Tibial artery (tissue), 4 donors: ENCODE measurements around the gene ANKRD10.

Experiments
- DNase-seq, 2 donors: peaks; one replicate each; pipeline ENCODE4 v3.0.0-alpha.2; 2019
- H3K27ac ChIP-seq, 2 donors: fragments of 200-600 bp; sonication (generic) in 1 of 2; 1 replicate in 1 of 2; 2 replicates in 1 of 2; pipeline ENCODE4 v1.5.1; 2018 to 2019; ENCODE audit warnings: mild to moderate bottlenecking in 1 of 2
- H3K27me3 ChIP-seq, 2 donors: fragments of 200-600 bp; sonication (generic) in 1 of 2; one replicate each; pipeline versions ENCODE4 v1.5.1 to v1.6.0; 2016 to 2019
- H3K36me3 ChIP-seq, 3 donors: fragments of 200-600 bp; sonication (generic) in 2 of 3; one replicate each; pipeline ENCODE4 v1.5.1; 2016 to 2019; ENCODE audit warnings: mild to moderate bottlenecking in 2 of 3
- H3K4me1 ChIP-seq, 4 donors: fragments of 200-600 bp; sonication (generic) in 2 of 4; 1 replicate in 3 of 4; 2 replicates in 1 of 4; pipeline ENCODE4 v1.5.1; 2016 to 2019
- H3K4me3 ChIP-seq, 2 donors: fragments of 200-600 bp; sonication (generic) in 1 of 2; 1 replicate in 1 of 2; 2 replicates in 1 of 2; pipeline ENCODE4 v1.5.1; 2018 to 2019; ENCODE audit warnings: mild to moderate bottlenecking in 2 of 2
- H3K9me3 ChIP-seq, 3 donors: fragments of 200-600 bp; sonication (generic) in 1 of 3; one replicate each; pipeline ENCODE4 v1.5.1; 2016 to 2019
- CTCF ChIP-seq, 2 experiments: fragments of 200-600 bp in 1 of 2; fragments of 450-650 bp in 1 of 2; IDR thresholded peaks; one replicate each; pipeline ENCODE4 v1.5.1; 2017 to 2019; ENCODE audit warnings: antibody characterized with exemption in 2 of 2, mild to moderate bottlenecking in 1 of 2, moderate library complexity in 1 of 2
- intact Hi-C: fragments of 100-400 bp; cut with DNase I; formaldehyde crosslinking; loops from one replicate; pipeline ENCODE4 v1.15.0; 2023; ENCODE audit warnings: low total_unique reads

ANKRD10 gene

GRCh38 chr13:110884517-110884916 is 30.4 kb downstream of the ANKRD10 start:
- Histone ChIP-seq H3K27ac (no peak overlapping the region), H3K9me3 (no peaks in the 10 kb centered on the region), H3K36me3 (peaks cover 0 to 4% (median 0%) of the 10 kb centered on the region in 3 donors), H3K4me1 (peaks cover 0 to 7% (median 0%) of the 10 kb centered on the region in 4 donors), H3K4me3 (no peak overlapping the region), H3K27me3 (no peaks in the 10 kb centered on the region)
- no peak for DNase-seq
- no peak for TF ChIP-seq CTCF (IDR thresholded peaks at IDR 0.05)
- intact Hi-C loops: no loop called here

GRCh38 chr13:110883542-110883941 is 31.3 kb downstream of the ANKRD10 start:
- no peak overlapping the region for H3K4me3 ChIP-seq
- H3K4me1 ChIP-seq: peaks cover 0 to 7% (median 0%) of the 10 kb centered on the region in 4 donors
- no peak for TF ChIP-seq CTCF (IDR thresholded peaks at IDR 0.05)
- intact Hi-C loops: no loop called here
- H3K27me3 ChIP-seq: no peaks in the 10 kb centered on the region
- peaks cover 0 to 6% (median 0%) of the 10 kb centered on the region in 3 donors for H3K36me3 ChIP-seq
- no peak for DNase-seq
- no peaks in the 10 kb centered on the region for H3K9me3 ChIP-seq
- H3K27ac ChIP-seq: no peak overlapping the region

GRCh38 chr13:110882972-110883371 is 31.9 kb downstream of the ANKRD10 start:
- Histone ChIP-seq H3K9me3 (no peaks in the 10 kb centered on the region), H3K36me3 (peaks cover 0 to 6% (median 0%) of the 10 kb centered on the region in 3 donors), H3K27me3 (no peaks in the 10 kb centered on the region), H3K4me1 (peaks cover 0 to 7% (median 0%) of the 10 kb centered on the region in 4 donors), H3K27ac (no peak overlapping the region), H3K4me3 (no peak overlapping the region)
- DNase-seq: no peak
- TF ChIP-seq CTCF (IDR thresholded peaks at IDR 0.05): no peak
- intact Hi-C loops: no loop called here

GRCh38 chr13:110881839-110882627 is 32.8 kb downstream of the ANKRD10 start:
- peaks cover 0 to 7% (median 0%) of the 10 kb centered on the region in 4 donors for H3K4me1 ChIP-seq
- DNase-seq: no peak
- peaks cover 0 to 6% (median 0%) of the 10 kb centered on the region in 3 donors for H3K36me3 ChIP-seq
- intact Hi-C loops: no loop called here
- no peak for TF ChIP-seq CTCF (IDR thresholded peaks at IDR 0.05)
- no peaks in the 10 kb centered on the region for H3K9me3 ChIP-seq
- H3K4me3 ChIP-seq: no peak overlapping the region
- H3K27ac ChIP-seq: no peak overlapping the region
- H3K27me3 ChIP-seq: no peaks in the 10 kb centered on the region

- no peak for TF ChIP-seq CTCF (IDR thresholded peaks at IDR 0.05)
- peaks cover 0 to 7% (median 0%) of the 10 kb centered on the region in 4 donors for H3K4me1 ChIP-seq
- no peaks in the 10 kb centered on the region for H3K27me3 ChIP-seq
- DNase-seq: no peak
- no peak overlapping the region for H3K4me3 ChIP-seq
- H3K36me3 ChIP-seq: peaks cover 0 to 6% (median 0%) of the 10 kb centered on the region in 3 donors
- no peaks in the 10 kb centered on the region for H3K9me3 ChIP-seq
- H3K27ac ChIP-seq: no peak overlapping the region
- intact Hi-C loops: no loop called here
These were observed 34.2 kb downstream of the ANKRD10 start for GRCh38 chr13:110880627-110881026.
